ENCODE results near the gene MTAP. TPM values are rescaled to one million over a fixed set of nuclear protein-coding genes. Genes with fewer than 3 reads are reported as not detected.

Gene MTAP
- total and polyA plus RNA-seq, 2 experiments from 2014 or later = 29.8 to 44.8 TPM

GRCh38 chr9:21890696-21891095, 88.3 kb downstream of the MTAP start:
- Histone ChIP-seq H3K36me3 (ENCODE audit: low read depth) (peaks cover 19% of the 10 kb centered on the region), H3K4me3 (no peak overlapping the region), H2AFZ (no peak overlapping the region), H3K9me3 (ENCODE audit: low read depth) (no peaks in the 10 kb centered on the region), H3K79me2 (ENCODE audit: insufficient read depth) (peaks cover 24% of the 10 kb centered on the region), H4K20me1 (ENCODE audit: insufficient read depth) (no peaks in the 10 kb centered on the region), H3F3A (ENCODE audit: insufficient read depth) (peaks cover 20% of the 10 kb centered on the region; the same call in 1 of the 2 replicates), H3K4me1 (ENCODE audit: insufficient read depth) (no peaks in the 10 kb centered on the region), H3K27ac (no peak overlapping the region), H3K27me3 (replicated peaks; ENCODE audit: insufficient read depth) (no peaks in the 10 kb centered on the region), H3K4me2 (ENCODE audit: unreplicated experiment) (no peak overlapping the region), H3K9ac (no peak overlapping the region), H3K9me2 (ENCODE audit: insufficient read depth) (peaks cover 5% of the 10 kb centered on the region; the same call in 1 of the 2 replicates)
- no peak for TF ChIP-seq EZH2phosphoT487 (IDR thresholded peaks at IDR 0.05; ENCODE audit: insufficient read depth, low read depth)
- no peak for TF ChIP-seq EZH2 (IDR thresholded peaks at IDR 0.05; ENCODE audit: insufficient read depth, poor library complexity, severe bottlenecking)
- WGBS, 2 experiments (ENCODE audit: low coverage in 1 of 2, low lambda C conversion rate in 2 of 2, missing lambda C conversion rate in 2 of 2) = 96 to 97% methylated on average over 5 of the region's 5 CpGs
- in situ Hi-C loops (cut with MboI) = no loop called here
- DNase-seq = no peak

DNA sequence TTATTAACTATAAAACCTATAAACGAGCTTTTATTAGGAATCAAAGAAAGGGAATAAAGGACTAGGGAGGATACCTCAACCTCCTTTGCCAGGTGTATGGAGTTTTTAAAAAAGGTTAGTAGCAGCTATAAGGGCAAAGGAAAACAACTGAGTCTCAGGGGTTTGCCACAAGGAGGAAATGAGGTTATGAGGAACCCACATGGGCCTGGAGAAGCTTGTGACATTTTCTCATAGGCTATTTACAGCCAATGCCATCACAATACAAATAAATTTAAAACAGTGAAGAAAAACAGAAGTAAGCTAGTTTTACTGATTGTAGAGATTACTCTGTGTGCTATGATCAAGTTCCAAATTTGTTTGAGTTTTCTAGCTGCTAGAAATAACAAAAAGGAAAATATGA, 99.1 kb downstream of the MTAP start:
- Histone ChIP-seq H3K9me3 (ENCODE audit: low read depth) (no peaks in the 10 kb centered on the region), H3F3A (ENCODE audit: insufficient read depth) (peaks cover 24% of the 10 kb centered on the region; the same call in 1 of the 2 replicates), H3K27me3 (replicated peaks; ENCODE audit: insufficient read depth) (no peaks in the 10 kb centered on the region), H3K4me3 (no peak overlapping the region), H3K79me2 (ENCODE audit: insufficient read depth) (no peaks in the 10 kb centered on the region), H3K36me3 (ENCODE audit: low read depth) (no peaks in the 10 kb centered on the region), H3K9ac (no peak overlapping the region), H3K4me2 (ENCODE audit: unreplicated experiment) (no peak overlapping the region), H3K4me1 (ENCODE audit: insufficient read depth) (0 out of 2 replicates have a peak, but pooled peaks cover 4% of the 10 kb centered on the region), H3K27ac (no peak overlapping the region), H4K20me1 (ENCODE audit: insufficient read depth) (no peaks in the 10 kb centered on the region), H2AFZ (no peak overlapping the region), H3K9me2 (ENCODE audit: insufficient read depth) (no peaks in the 10 kb centered on the region)
- no peak for TF ChIP-seq EZH2 (IDR thresholded peaks at IDR 0.05; ENCODE audit: insufficient read depth, poor library complexity, severe bottlenecking)
- TF ChIP-seq EZH2phosphoT487 (IDR thresholded peaks at IDR 0.05; ENCODE audit: insufficient read depth, low read depth) = no peak
- in situ Hi-C loops (cut with MboI) = no loop called here
- DNase-seq = no peak
- 93 to 100% methylated on average over 1 of the region's 1 CpG for WGBS, 2 experiments (ENCODE audit: low coverage in 1 of 2, low lambda C conversion rate in 2 of 2, missing lambda C conversion rate in 2 of 2)

- 0 to 13% methylated on average over 1 of the region's 1 CpG for WGBS, 2 experiments (ENCODE audit: low coverage in 1 of 2, low lambda C conversion rate in 2 of 2, missing lambda C conversion rate in 2 of 2)
- no peaks in the 10 kb centered on the region for H3K36me3 ChIP-seq (ENCODE audit: low read depth)
- H3F3A ChIP-seq (ENCODE audit: insufficient read depth) = peaks cover 24% of the 10 kb centered on the region; the same call in 1 of the 2 replicates
- H3K27ac ChIP-seq = no peak overlapping the region
- H3K79me2 ChIP-seq (ENCODE audit: insufficient read depth) = no peaks in the 10 kb centered on the region
- 0 out of 2 replicates have a peak, but pooled peaks cover 4% of the 10 kb centered on the region for H3K4me1 ChIP-seq (ENCODE audit: insufficient read depth)
- no peak overlapping the region for H3K9ac ChIP-seq
- H3K4me3 ChIP-seq = no peak overlapping the region
- no peak for TF ChIP-seq EZH2phosphoT487 (IDR thresholded peaks at IDR 0.05; ENCODE audit: insufficient read depth, low read depth)
- TF ChIP-seq EZH2 (IDR thresholded peaks at IDR 0.05; ENCODE audit: insufficient read depth, poor library complexity, severe bottlenecking) = no peak
- DNase-seq = no peak
- no peaks in the 10 kb centered on the region for H3K27me3 ChIP-seq (replicated peaks; ENCODE audit: insufficient read depth)
- H4K20me1 ChIP-seq (ENCODE audit: insufficient read depth) = no peaks in the 10 kb centered on the region
- in situ Hi-C loops (cut with MboI) = no loop called here
- no peak overlapping the region for H2AFZ ChIP-seq
- no peaks in the 10 kb centered on the region for H3K9me3 ChIP-seq (ENCODE audit: low read depth)
- H3K9me2 ChIP-seq (ENCODE audit: insufficient read depth) = no peaks in the 10 kb centered on the region
- no peak overlapping the region for H3K4me2 ChIP-seq (ENCODE audit: unreplicated experiment)
These were observed 99.7 kb downstream of the MTAP start for GRCh38 chr9:21902136-21902535.

- TF ChIP-seq EZH2 (IDR thresholded peaks at IDR 0.05; ENCODE audit: insufficient read depth, poor library complexity, severe bottlenecking) = no peak
- no peak for TF ChIP-seq EZH2phosphoT487 (IDR thresholded peaks at IDR 0.05; ENCODE audit: insufficient read depth, low read depth)
- H3K4me2 ChIP-seq (ENCODE audit: unreplicated experiment) = no peak overlapping the region
- H3F3A ChIP-seq (ENCODE audit: insufficient read depth) = peaks cover 24% of the 10 kb centered on the region; the same call in 1 of the 2 replicates
- in situ Hi-C loops (cut with MboI) = no loop called here
- no peak overlapping the region for H3K27ac ChIP-seq
- H3K27me3 ChIP-seq (replicated peaks; ENCODE audit: insufficient read depth) = no peaks in the 10 kb centered on the region
- 93 to 98% methylated on average over 7 of the region's 7 CpGs for WGBS, 2 experiments (ENCODE audit: low coverage in 1 of 2, low lambda C conversion rate in 2 of 2, missing lambda C conversion rate in 2 of 2)
- no peak overlapping the region for H3K4me3 ChIP-seq
- no peaks in the 10 kb centered on the region for H3K36me3 ChIP-seq (ENCODE audit: low read depth)
- no peaks in the 10 kb centered on the region for H3K9me2 ChIP-seq (ENCODE audit: insufficient read depth)
- no peak overlapping the region for H3K9ac ChIP-seq
- H3K79me2 ChIP-seq (ENCODE audit: insufficient read depth) = no peaks in the 10 kb centered on the region
- 0 out of 2 replicates have a peak, but pooled peaks cover 4% of the 10 kb centered on the region for H3K4me1 ChIP-seq (ENCODE audit: insufficient read depth)
- DNase-seq = no peak
- H2AFZ ChIP-seq = no peak overlapping the region
- H4K20me1 ChIP-seq (ENCODE audit: insufficient read depth) = no peaks in the 10 kb centered on the region
- H3K9me3 ChIP-seq (ENCODE audit: low read depth) = no peaks in the 10 kb centered on the region
These were observed 101.0 kb downstream of the MTAP start for GRCh38 chr9:21903380-21903965.
